Measurements from ENCODE around the gene STK39. TPM values are rescaled to one million over a fixed set of nuclear protein-coding genes. Genes with fewer than 3 reads are reported as not detected.
A peak's percentile ranks its signal among the peaks of the same experiment; 100 is the strongest.

The STK39 gene
- total and polyA plus RNA-seq, 9 of the 15 experiments (the other 6 are each of a cell fraction or from before 2014, with no cell fraction given): 0.19 to 0.76 (median 0.51) TPM

- TF ChIP-seq HLTF (IDR thresholded peaks at IDR 0.05) (no peak), FOXP1 (CRISPR knock-in tag; IDR thresholded peaks at IDR 0.05) (no peak), KAT2B (IDR thresholded peaks at IDR 0.05; ENCODE audit: low read depth, low read length) (no peak), JUNB (CRISPR knock-in tag; conservative IDR thresholded peaks at IDR 0.05) (no peak), TAL1 (IDR thresholded peaks at IDR 0.05) (peak; percentile 74), RBM17 (IDR thresholded peaks at IDR 0.05; ENCODE audit: borderline replicate concordance, low read depth, low read length) (no peak), STAG1 (CRISPR knock-in tag; IDR thresholded peaks at IDR 0.05; ENCODE audit: borderline replicate concordance) (no peak), RFX7 (CRISPR knock-in tag; IDR thresholded peaks at IDR 0.05) (no peak), ZKSCAN1 (IDR thresholded peaks at IDR 0.05; ENCODE audit: low read depth, low read length) (no peak), HNRNPUL1 (IDR thresholded peaks at IDR 0.05; ENCODE audit: low read length) (no peak), CEBPG (CRISPR knock-in tag; IDR thresholded peaks at IDR 0.05) (no peak), CEBPG (tag; conservative IDR thresholded peaks at IDR 0.05 in 1 of 2, IDR thresholded peaks at IDR 0.05 in 1 of 2) (0 out of 4 replicates have a peak, but pooled peaks of 1 of the 2 experiments have one; percentile 36), ZSCAN29 (IDR thresholded peaks at IDR 0.05) (no peak), FOSL1 (tag; conservative IDR thresholded peaks at IDR 0.05) (peak; percentile 94), PRPF4 (IDR thresholded peaks at IDR 0.05; ENCODE audit: insufficient read depth, low read depth, low read length, poor library complexity, severe bottlenecking) (no peak), HMGN3 (IDR thresholded peaks at IDR 0.05; ENCODE audit: borderline replicate concordance, extremely low read depth, insufficient read length, low read depth, low read length) (no peak), MXI1 (IDR thresholded peaks at IDR 0.05; ENCODE audit: low read depth, low read length) (no peak), ZNF239 (CRISPR knock-in tag; IDR thresholded peaks at IDR 0.05) (peak; percentile 75), XRCC3 (IDR thresholded peaks at IDR 0.05) (no peak), COPS2 (conservative IDR thresholded peaks at IDR 0.05) (no peak), ZNF696 (CRISPR knock-in tag; conservative IDR thresholded peaks at IDR 0.05) (no peak), ZNF395 (CRISPR knock-in tag; IDR thresholded peaks at IDR 0.05) (peak; percentile 98), ZNF143 (CRISPR knock-in tag; IDR thresholded peaks at IDR 0.05) (no peak), ZNF23 (CRISPR knock-in tag; IDR thresholded peaks at IDR 0.05) (peak; percentile 59; the same call in 1 of the 2 replicates), TRIM24 (IDR thresholded peaks at IDR 0.05) (peak; percentile 46 to 80; a peak in 2 of 4 replicates), TAF1 (IDR thresholded peaks at IDR 0.05; ENCODE audit: control insufficient read depth, extremely low read depth, insufficient read depth, low read length, severe bottlenecking) (no peak), HDAC6 (IDR thresholded peaks at IDR 0.05; ENCODE audit: low read depth, low read length) (no peak)
- TF ChIP-seq, protein P1, sequence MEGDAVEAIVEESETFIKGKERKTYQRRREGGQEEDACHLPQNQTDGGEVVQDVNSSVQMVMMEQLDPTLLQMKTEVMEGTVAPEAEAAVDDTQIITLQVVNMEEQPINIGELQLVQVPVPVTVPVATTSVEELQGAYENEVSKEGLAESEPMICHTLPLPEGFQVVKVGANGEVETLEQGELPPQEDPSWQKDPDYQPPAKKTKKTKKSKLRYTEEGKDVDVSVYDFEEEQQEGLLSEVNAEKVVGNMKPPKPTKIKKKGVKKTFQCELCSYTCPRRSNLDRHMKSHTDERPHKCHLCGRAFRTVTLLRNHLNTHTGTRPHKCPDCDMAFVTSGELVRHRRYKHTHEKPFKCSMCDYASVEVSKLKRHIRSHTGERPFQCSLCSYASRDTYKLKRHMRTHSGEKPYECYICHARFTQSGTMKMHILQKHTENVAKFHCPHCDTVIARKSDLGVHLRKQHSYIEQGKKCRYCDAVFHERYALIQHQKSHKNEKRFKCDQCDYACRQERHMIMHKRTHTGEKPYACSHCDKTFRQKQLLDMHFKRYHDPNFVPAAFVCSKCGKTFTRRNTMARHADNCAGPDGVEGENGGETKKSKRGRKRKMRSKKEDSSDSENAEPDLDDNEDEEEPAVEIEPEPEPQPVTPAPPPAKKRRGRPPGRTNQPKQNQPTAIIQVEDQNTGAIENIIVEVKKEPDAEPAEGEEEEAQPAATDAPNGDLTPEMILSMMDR (IDR thresholded peaks at IDR 0.05 in 2 of 3, conservative IDR thresholded peaks at IDR 0.05 in 1 of 3; ENCODE audit: insufficient read depth in 2 of 3, low read depth in 1 of 3, low read length in 3 of 3): no peak
These were observed 302.4 kb downstream of the STK39 start (continued) for GRCh38 chr2:167944825-167945659.

Data from K562 (cell line).